Measurements from ENCODE around the gene DNAH6.

Gene DNAH6

DNA sequence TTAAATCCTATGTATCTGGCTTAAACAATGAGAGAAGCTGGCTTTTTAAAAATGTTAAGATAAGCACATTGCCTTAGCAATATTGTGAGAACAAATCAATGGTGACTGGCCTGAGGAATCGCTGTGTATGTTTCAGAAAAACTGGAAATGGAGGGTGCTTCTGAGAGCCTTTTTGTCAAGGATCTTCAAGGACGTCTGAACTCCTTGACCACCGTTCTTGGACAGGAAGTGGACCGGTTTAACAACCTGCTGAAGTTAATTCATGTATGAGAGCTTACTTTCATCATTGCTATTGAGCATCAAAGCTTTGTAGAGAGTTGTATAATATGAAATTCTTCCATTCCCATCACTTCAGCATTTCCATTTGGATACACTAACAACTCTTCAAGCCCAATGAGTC lies 292.0 kb downstream of the DNAH6 start:
- no peak for DNase-seq

DNA sequence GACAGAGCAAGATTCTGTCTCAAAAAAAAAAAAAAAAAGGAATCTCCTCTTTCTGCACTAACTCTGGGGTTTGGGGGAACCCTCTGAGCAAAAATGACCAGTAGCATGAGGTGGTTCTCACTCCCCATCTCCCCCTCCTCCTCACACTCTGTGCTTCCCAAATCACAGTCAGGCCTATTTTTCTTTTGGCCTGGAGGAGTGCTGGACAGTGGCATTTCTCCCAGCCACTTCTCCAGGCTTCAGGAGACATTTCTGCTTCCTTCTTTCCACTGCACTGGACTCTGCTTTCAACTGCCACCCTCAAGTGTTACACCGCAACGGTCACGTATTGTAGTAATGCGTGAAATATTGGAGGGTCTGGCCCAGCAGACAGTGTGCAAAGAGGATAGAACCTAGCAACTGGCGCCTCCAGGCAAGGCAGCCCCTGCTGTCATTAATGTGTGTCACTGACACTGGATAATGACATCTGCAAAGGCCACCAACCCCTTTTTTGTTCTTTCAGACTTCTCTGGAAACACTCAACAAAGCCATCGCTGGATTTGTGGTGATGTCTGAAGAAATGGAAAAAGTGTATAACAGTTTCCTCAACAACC lies 295.6 kb downstream of the DNAH6 start:
- no peak for DNase-seq

DNA sequence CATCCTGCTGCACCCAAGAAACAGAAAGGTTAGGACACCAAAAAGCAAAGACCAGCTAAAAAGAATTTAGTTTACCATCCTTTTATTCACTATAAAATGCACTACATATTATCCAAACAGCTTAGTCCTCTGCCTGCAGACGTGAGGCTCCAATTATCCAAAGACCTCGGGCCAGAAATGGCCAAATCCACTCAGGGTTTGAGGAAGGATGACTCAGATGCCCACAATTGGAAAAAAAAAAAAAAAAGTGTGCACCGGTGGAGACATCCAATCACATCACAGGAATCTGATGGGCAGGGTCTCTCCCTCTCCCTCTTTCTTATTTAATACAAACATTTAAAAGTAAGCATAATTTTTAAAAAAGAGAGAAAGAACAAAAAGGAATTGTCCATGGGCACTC lies 298.8 kb downstream of the DNAH6 start:
- DNase-seq: no peak

DNA sequence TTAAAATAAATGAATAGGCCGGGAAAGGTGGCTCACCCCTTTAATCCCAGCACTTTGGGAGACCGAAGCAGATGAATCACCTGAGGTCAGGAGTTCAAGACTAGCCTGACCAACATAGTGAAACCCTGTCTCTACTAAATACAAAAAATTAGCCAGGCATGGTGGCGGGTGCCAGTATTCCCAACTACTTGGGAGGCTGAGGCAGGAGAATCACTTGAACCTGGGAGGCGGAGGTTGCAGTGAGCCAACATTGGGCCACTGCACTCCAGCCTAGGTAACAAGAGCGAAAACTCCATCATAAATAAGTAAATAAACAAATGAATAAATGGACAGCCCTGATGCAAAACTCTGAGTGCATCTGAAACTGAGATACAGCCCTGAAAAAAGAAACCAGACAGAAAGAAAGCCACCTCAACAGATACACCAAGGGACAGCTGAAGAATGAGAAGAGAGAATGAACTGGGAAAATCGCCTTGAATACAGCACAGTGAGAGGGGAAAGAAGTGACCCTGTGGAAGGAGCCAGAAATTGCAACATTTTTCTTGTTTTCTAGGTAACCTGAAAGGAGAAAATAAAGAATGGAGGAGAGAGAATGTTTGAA lies 300.2 kb downstream of the DNAH6 start:
- DNase-seq: no peak

DNA sequence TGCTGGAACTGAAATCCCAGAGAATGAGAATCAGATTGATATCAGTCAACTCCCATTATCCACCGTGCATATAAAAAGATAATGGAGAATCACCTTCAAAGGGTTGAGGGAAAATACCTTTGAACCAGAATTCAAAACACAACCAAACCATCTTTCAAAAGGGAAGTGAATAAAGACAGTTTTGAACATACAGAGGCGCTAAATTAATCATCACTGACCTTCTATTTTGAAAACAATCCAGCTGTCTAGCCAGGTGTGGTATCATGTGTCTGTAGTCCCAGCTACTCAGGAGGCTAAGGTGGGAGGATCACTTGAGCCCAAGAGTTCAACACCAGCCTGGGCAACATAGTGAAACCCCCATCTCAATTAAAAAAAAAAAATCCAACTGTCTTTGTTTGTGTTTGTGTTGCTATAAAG lies 300.9 kb downstream of the DNAH6 start:
- no peak for DNase-seq

DNA sequence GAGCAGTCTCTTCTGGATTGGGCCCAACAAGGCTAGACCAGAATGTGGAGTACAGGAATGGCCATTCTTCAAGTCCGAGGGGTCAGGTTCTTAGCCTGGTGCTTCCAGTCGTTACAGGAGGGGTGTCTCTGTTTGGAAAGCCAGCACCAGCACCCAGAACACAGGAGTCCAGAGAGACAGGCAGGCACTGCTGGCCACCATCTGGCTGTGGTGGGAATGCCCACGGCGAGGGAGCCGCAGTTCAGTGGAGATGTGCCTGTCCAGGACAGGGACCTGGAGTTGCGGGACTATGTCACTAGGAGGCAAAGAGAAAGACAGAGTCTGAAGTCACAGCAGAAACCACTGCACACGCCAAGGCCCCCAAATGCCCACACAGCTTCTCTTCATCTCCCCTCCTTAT lies 305.5 kb downstream of the DNAH6 start:
- DNase-seq: no peak

DNA sequence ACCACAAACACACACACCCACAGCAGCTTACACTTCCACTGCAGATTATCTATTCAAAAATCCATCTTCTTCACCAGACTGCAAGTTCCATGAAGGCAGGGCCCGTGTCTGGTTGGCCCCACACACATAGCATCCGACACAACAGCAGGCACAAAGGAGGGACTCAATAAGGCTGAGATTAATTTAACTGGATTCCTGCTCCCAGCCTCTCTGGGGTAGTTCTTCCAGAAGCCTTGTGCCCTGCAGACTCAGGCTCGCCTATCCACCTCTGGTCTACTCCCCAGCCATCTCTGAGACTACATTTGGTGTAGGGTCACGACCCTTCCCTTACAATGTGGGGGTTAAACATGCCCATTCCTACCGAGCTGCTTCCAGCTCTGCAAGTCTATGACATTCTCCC lies 306.9 kb downstream of the DNAH6 start:
- DNase-seq: no peak

DNA sequence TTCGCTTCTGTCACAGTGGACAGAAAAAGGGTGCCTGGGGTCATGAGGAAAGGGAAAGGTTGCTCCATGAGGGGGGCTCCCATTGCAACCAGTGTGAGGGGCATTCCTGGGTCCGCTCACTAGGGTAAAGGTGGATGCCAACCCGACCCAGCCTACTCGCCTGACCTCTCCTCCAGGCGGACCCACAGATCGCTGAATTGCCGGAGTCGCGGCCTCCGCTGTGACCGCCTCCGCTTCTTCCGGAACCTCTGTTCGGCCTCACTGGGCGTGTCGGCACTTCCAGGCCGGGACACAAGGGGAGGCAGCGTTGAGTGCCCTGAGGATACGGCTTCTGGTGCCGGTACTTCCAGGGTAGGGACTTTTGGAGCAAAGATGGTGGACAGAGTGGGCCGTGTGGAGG lies 307.5 kb downstream of the DNAH6 start:
- no peak for DNase-seq

DNA sequence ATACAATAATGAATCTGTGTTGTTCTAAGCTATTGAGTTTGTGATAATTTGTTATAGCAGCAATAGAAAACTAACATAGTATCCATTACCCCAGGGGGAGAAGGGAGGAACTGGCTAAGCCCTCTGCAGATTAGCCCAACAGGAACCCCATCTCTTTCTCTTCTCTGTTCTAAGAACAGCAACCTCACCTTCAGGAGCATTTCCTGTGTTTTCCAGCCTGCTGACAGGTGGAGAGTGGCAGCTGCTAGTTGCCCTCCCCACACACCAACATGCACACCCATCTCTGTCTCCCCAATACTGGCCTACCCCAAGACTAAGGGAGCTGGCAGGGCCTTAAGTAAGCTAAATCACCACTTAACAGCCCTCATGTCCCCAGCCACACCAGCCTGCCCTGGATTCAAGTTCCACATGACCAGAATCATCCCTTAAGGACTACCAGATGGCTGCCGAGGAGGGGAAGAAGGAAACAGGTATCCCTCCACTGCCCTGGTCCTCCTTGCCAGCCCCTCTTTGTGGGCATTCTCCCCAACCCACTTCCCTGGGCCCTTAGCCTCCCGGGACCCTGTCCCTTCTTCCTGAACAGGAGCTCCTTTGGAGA lies 311.8 kb downstream of the DNAH6 start:
- DNase-seq: no peak

DNA sequence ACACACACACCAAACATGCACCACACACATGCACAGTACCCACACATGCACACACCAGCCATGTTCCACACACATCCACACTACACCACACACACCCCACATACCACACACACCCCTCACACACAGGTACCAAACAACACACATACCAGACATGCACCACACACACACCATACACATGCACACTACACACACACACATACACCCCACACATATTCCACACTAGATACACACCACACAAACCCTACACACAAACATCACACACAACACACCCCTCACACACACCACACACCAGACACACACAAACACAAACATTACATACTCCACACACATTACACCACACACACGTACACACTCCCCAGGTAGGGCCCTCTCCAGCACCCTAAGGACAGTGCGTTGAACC lies 313.4 kb downstream of the DNAH6 start:
- DNase-seq: no peak

DNA sequence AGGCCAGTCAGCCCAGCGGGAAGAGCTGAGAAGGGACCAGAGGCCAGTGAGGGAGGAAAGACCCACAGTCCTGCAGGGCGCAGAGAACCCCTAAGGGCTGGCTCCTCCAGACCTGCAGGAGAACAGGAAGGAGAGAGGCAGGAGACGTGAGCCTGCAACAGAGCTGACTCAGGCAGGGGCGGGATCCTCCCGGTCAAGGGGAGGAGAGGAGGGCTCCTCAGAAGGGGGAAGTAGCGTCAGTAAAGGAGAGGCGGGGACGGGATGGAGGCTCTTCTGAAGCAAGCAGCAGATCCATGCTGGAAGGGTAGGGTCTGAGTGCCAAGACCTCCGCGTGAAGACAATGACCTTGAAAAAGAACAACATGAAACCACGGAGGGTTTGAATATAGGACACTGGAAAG lies 313.8 kb downstream of the DNAH6 start:
- DNase-seq: no peak

DNA sequence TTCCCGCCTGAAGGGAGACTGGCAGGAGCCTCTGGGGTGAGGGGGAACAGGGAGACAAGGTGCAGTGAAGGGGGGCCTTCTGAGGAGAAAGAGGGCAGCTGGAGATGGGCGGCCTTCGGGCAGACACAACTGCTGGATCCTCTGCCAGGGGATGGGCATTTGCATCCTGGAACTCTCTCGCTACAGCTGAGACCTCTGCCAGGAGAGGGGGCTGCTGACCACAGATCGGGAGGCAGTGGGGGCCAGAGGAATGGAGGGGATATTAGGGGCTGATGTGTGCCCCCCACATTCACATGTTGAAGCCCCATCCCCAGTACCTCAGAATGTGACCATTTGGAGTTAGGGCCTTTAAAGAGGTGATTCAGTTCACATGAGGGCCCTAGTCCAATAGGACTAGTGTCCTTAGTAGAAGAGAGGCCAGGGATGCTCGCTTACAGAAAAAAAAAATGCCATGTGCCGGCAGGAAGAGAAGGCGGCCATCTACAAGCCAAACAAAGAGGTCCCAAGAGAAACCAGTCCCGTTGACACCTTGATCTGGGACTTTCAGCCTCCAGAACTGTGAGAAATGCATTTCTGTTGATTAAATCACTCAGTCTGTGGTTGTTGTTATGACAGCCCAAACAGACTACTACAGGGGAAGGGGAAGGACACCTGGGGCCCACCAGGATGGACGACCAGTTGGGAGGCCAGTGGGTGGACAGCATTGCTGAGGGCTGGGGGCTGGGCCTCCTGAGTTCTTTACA lies 314.6 kb downstream of the DNAH6 start:
- no peak for DNase-seq

DNA sequence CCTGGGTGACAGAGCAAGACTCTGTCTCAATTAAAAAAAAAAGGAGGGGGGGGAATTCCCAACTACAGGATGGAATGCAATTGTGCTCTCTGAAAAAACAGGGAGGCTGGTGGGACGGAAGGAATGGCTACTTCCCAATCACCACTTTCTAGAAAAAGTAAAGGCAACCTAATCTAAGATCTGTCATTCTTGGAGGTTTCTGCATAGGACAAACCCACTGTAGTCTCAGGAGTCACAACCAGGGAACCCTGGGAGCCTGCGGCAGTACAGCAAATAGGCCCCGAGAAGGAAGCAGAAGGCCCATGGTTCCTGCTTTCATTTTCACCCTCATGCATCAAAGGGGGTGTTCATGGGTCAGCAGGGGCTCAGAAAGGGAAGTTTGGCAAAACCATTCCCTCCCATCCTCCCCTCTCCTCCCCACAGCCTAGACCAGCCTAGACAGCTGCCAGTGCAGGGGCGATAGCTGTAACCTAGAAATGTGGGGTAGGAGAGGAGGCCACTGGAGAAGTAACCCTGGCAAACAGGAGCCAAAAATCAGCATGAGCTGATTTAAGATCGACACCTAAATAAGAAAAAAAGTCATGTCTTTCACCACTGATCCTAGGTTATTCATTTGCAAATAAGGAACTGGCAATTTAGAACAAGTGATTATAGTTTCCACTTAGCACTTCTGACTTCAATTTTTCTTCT lies 316.6 kb downstream of the DNAH6 start:
- DNase-seq: no peak

DNA sequence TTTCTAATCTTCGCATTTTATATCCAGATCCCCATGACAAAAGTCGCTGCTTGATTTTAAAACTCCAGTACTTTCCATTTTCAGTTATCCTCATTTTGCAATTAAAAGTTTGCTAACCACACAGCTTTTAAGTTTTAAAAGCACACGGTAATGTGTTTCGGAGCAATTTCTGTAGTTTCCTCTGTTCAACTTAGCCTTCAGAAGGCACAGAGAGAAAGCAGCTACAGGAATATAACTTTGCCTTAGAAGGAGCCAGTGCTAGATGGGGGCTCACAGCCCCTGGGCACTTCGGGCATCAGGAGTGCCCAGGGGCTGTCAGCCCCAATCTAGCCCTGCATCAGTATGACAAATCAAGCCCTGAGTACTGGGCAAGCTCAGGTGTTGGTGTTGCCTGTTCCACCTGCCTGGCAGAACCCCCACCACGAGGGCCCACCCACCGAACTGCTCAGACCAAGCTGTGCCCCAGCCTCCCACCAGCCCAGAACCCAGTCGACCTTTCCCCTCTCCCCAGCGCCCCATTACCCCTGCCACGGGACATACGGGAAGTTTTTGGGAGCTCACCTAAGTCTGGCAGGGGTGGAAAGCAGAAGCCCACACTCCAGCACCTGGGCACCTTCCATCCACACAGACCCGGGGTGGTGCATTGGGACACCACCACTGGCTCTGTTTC lies 317.3 kb downstream of the DNAH6 start:
- no peak for DNase-seq

DNA sequence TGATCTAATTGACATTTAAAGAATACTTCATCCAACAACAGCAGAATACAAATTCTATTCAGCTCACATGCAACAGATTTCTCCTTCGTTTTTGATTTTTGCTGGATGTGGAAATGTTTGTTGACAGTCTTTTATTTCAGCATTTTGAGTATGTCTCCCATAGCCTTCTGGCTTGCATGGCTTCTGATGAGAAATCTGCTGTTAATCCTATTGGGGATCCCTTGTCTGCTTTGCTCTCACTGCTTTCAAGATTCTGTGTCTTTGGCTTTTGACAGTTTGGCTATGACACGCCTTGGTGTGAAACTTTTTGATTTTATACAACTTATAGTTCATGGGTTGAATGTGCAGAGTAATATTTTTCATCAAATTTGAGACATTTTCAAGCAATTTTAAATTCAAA lies 319.9 kb downstream of the DNAH6 start:
- DNase-seq: no peak

DNA sequence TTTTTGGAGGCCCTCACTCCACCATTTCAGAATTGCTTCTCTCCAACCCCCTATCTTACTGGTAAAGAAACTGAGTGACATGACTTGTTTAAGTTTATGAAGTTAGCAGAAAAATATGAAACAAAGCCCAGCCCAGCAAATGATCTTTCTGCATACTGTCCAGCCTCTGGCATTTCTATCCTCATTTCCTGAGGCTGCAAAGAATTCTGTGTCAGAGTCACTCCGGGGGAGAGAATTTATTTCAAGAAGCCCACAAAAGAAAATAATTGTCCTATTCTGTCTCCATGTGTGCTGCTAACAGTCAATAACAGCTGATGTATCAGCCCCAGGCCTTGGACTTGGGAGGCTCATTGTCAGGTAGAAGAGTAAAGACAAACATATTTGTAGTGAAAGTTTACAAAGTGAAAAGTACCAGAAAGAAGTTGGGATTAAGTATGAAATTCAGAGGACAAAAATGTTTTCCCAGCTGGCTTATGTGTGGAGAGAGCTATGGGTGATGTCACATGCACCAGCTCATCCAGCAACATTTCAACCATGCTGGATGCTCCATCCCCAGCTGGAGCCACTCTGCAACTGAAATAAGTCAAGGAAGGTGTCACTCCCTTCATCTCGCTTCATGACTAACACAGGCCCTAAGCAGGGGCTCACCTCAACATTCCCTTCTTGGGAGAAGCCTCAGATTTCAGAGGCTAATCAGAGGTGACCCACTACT lies 322.3 kb downstream of the DNAH6 start:
- no peak for DNase-seq

DNA sequence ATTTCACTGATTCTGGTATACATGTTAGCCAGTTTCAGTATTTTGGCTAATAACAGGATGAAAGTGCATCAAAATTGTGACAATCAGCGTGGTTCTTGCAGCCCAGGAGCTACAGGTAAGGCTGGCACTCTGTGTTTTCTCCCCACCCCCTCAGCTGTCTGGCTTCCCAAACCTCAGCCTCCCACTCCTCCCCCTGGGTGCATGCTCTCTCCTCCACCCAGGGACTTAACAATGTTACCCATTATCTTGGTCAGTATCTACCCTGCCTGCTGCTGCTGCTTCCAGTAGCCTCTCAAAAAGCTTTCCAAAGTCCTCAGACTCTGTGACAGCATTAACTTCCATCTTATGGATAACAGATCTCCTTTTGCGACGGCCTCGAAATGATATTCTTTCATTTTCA lies 323.6 kb downstream of the DNAH6 start:
- DNase-seq: no peak

DNA sequence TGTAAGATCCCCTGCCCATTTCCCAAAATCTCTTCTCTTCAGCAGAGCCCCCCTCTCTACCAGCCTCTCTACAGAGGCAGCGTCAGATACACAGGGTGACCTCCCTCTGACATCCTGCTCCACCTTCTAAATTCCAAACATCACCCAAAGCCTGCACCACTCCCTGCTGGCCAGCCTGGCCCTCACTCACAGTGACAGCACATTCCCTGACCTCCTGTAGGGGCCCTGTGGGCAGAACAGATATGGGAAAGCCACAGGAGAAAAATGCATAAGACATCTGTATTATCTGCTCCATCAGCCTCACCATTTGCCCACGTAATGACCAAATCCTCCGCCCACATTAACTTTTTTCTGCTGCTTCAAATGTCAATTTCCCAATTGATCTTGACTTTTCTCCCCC lies 324.0 kb downstream of the DNAH6 start:
- DNase-seq: no peak

DNA sequence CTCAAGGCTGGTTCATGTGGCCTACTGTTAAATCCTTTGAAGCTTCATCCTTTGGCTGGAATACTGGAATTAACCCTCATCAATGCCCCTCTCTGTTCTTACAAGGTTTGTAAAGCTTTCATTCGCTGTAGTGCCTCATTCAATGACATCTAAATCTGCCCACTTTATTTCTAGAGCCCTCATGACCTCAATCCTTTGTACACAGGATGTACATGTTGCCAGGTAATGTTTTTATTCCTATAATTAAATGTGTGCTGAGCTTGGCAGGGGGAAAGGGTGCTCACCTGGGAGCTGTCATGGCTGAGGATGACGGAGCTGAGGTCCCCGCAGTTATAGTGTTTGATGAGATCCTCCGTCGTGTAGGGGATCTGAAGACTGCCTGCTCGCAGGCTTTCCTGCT lies 325.3 kb downstream of the DNAH6 start:
- DNase-seq: no peak

DNA sequence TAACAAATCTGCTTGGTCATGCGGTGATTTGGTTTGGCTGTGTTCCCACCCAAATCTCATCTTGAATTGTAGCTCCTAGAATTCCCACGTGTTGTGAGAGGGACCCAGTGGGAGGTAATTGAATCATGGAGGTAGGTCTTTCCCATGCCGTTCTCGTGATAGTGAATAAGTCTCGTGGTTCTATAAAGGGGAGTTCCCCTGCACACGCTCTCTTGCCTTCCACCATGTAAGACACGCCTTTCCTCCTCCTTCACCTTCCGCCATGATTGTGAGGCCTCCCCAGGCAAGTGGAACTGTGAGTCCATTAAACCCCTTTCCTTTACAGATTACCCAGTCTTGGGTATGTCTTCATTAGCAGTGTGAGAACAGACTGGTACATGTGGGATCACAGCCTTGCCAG lies 327.8 kb downstream of the DNAH6 start:
- DNase-seq: no peak

DNA sequence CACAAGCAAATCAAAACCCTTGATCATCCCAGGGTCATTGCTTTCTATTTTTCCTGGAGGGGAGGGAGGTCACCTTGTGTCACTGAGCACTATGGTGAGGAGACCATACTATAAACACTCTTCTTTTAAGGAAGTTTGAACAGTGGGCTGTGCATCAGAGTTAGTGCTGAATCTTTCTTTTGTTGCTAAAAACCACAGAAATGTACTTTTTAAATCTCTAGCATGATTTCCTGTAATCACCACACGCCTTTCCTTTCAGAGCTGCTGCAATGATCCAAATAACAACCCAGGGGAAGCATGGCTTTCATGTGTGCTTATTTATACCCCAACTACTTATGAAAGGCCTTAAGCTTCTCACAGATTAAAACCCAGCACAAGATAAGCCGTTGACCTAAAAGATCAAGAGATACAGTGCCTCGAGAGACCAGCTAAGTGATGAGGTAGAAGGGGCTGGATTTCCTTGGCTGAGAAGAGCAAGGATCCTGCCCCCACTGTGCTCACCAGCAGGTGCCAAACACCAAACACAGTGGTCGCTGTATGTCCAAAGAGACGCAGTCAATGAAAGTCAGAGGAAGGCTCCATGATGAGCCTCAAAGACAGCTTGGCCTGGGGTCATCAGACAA lies 329.9 kb downstream of the DNAH6 start:
- no peak for DNase-seq

DNA sequence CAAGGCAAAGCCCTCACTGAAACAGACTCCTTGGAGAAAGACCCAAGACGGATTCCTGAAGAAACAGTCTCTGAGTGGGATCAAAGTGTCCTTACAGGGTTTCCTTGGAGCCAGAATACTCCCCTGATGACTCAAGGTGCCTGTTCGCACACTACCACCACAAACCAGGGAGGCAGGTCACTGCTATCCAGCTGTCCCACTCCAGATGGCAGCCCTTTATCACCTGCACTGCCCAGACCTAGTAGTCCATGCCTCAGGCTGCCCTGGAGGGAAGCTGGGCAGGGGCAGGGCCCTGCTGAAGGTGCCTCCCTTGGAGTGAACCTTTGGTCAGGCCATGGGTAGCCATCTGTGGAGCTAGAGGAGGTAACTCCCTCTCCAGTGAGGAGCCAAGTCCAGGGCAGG lies 330.4 kb downstream of the DNAH6 start:
- no peak for DNase-seq

Measured in stimulated activated CD4-positive, alpha-beta T cell treated with anti-CD3 and anti-CD28 coated beads, Interleukin-12 subunit alpha, Interleukin-12 subunit beta, amount 100 ng/mL, for 4 hours (primary cell).